Limb (tissue), 2 donors: ENCODE measurements around the gene CTDP1.

ENCODE experiments used
- DNase-seq, 2 donors: peaks; one replicate each; pipeline ENCODE4 v3.0.0-alpha.2; 2016; ENCODE audit errors: extremely low spot score in 2 of 2

Gene CTDP1

GRCh38 chr18:79679552-79680099 is at the start of gene CTDP1:
CTDP1 (plus strand) TSS chr18:79679803; CDS start chr18:79679948, 145 bp downstream.
- peak; percentile 92 to 95 for DNase-seq

- DNase-seq = peak in 1 of 2 donors; percentile 24
Observed at GRCh38 chr18:79630281-79631095, 49.1 kb upstream of the CTDP1 start.

- peak in 1 of 2 donors; percentile 14 for DNase-seq
Observed at GRCh38 chr18:79631096-79631507, 48.5 kb upstream of the CTDP1 start.

- peak in 1 of 2 donors; percentile 12 for DNase-seq
Observed at GRCh38 chr18:79631761-79632446, 47.7 kb upstream of the CTDP1 start.

- peak in 1 of 2 donors; percentile 9 for DNase-seq
Observed at GRCh38 chr18:79632765-79633164, 46.8 kb upstream of the CTDP1 start.

- peak in 1 of 2 donors; percentile 9 for DNase-seq
Observed at GRCh38 chr18:79634186-79634585, 45.4 kb upstream of the CTDP1 start.

- DNase-seq = peak in 1 of 2 donors; percentile 22
Observed at GRCh38 chr18:79634593-79635426, 44.8 kb upstream of the CTDP1 start.

- peak in 1 of 2 donors; percentile 17 for DNase-seq
Observed at GRCh38 chr18:79635427-79635726, 44.2 kb upstream of the CTDP1 start.

- DNase-seq = peak in 1 of 2 donors; percentile 36
Observed at GRCh38 chr18:79637181-79637920, 42.3 kb upstream of the CTDP1 start.

GRCh38 chr18:79637921-79638909 is 41.4 kb upstream of the CTDP1 start:
- peak in 1 of 2 donors; percentile 37 for DNase-seq

- peak in 1 of 2 donors; percentile 28 for DNase-seq
Observed at GRCh38 chr18:79639072-79639829, 40.4 kb upstream of the CTDP1 start.

GRCh38 chr18:79640064-79640672 is 39.4 kb upstream of the CTDP1 start:
- peak in 1 of 2 donors; percentile 25 for DNase-seq

GRCh38 chr18:79640875-79641274 is 38.7 kb upstream of the CTDP1 start:
- DNase-seq = peak in 1 of 2 donors; percentile 24

GRCh38 chr18:79641722-79642497 is 37.7 kb upstream of the CTDP1 start:
- peak in 1 of 2 donors; percentile 29 for DNase-seq

GRCh38 chr18:79642626-79643025 is 37.0 kb upstream of the CTDP1 start:
- DNase-seq = peak in 1 of 2 donors; percentile 11

- peak in 1 of 2 donors; percentile 30 for DNase-seq
Observed at GRCh38 chr18:79643054-79643984, 36.3 kb upstream of the CTDP1 start.
